Middle frontal gyrus (tissue), 1 donor: ENCODE data around the gene ALDH9A1.
"Not testable (repeated sequence)": the region's sequence is repeated elsewhere in the genome, so short reads cannot be mapped to it uniquely, and the experiment has no call there.

Source experiments
- DNase-seq: peaks from one replicate; pipeline ENCODE4 v3.0.0-alpha.2; 2015; ENCODE audit warnings: low spot score; ENCODE audit errors: extremely low spot score

Gene ALDH9A1

GRCh38 chr1:165686971-165687433 is 11.4 kb downstream of the ALDH9A1 start:
- no peak for DNase-seq

GRCh38 chr1:165686121-165686970 is 12.0 kb downstream of the ALDH9A1 start:
- DNase-seq, result no peak

GRCh38 chr1:165683848-165684485 is 14.4 kb downstream of the ALDH9A1 start:
- no peak for DNase-seq

GRCh38 chr1:165680773-165681172 is 17.6 kb downstream of the ALDH9A1 start:
- not testable (repeated sequence) for DNase-seq

- DNase-seq, result no peak
These were observed 18.1 kb downstream of the ALDH9A1 start for GRCh38 chr1:165680303-165680702.

GRCh38 chr1:165679282-165680036 is 18.9 kb downstream of the ALDH9A1 start:
- no peak for DNase-seq

GRCh38 chr1:165678509-165678908 is 19.9 kb downstream of the ALDH9A1 start:
- DNase-seq, result no peak

GRCh38 chr1:165675794-165676193 is 22.6 kb downstream of the ALDH9A1 start:
- no peak for DNase-seq

- no peak for DNase-seq
These were observed 23.8 kb downstream of the ALDH9A1 start for GRCh38 chr1:165674599-165674998.

- DNase-seq, result no peak
These were observed 26.8 kb downstream of the ALDH9A1 start for GRCh38 chr1:165671526-165671925.

GRCh38 chr1:165668184-165668583 is 30.2 kb downstream of the ALDH9A1 start:
- no peak for DNase-seq

GRCh38 chr1:165666152-165666825 is 32.1 kb downstream of the ALDH9A1 start:
- no peak for DNase-seq

- no peak for DNase-seq
These were observed 36.2 kb downstream of the ALDH9A1 start for GRCh38 chr1:165662186-165662585.

GRCh38 chr1:165661703-165662102 is 36.7 kb downstream of the ALDH9A1 start:
- no peak for DNase-seq

- DNase-seq, result no peak
These were observed 38.8 kb downstream of the ALDH9A1 start for GRCh38 chr1:165659581-165659895.

GRCh38 chr1:165658766-165659580 is 39.4 kb downstream of the ALDH9A1 start:
- not testable (repeated sequence) for DNase-seq

GRCh38 chr1:165650981-165651625 is 47.3 kb downstream of the ALDH9A1 start:
- no peak for DNase-seq

GRCh38 chr1:165648919-165649572 is 49.3 kb downstream of the ALDH9A1 start:
- no peak for DNase-seq

GRCh38 chr1:165647970-165648369 is 50.4 kb downstream of the ALDH9A1 start:
- DNase-seq, result no peak

- DNase-seq, result no peak
These were observed 50.8 kb downstream of the ALDH9A1 start for GRCh38 chr1:165647517-165647916.
